Measurements from ENCODE around the gene GM2A. TPM values are rescaled to one million over a fixed set of nuclear protein-coding genes. Genes with fewer than 3 reads are reported as not detected.

The GM2A gene
- total and polyA plus RNA-seq, 12 donors, result 15.5 to 81.3 (median 53.9) TPM

GRCh38 chr5:151240924-151241635 is 11.9 kb upstream of the GM2A start:
- intact Hi-C loops (cut with DNase I), result loop anchor here in 1 of 2 donors (5.0 kb wide), 1 partner anchor 64 kb away; no protein-coding TSS in a partner anchor
- no peaks in the 10 kb centered on the region for H3K9me3 ChIP-seq (replicated peaks in 1 of 3)
- 43 to 94% (median 87%) methylated on average over 1 to 2 of the region's 2 CpGs for WGBS, 4 donors

GRCh38 chr5:151243127-151243526 is 9.9 kb upstream of the GM2A start:
- Histone ChIP-seq H3K4me1 (replicated peaks in 1 of 2) (no peaks in the 10 kb centered on the region), H3K27ac (no peak overlapping the region), H3K4me3 (no peak overlapping the region), H3K36me3 (replicated peaks in 1 of 2) (no peaks in the 10 kb centered on the region), H3K27me3 (no peaks in the 10 kb centered on the region), H3K9me3 (replicated peaks in 1 of 3) (no peaks in the 10 kb centered on the region)
- intact Hi-C loops (cut with DNase I), result loop anchor here in 1 of 2 donors (5.0 kb wide), 1 partner anchor 66 kb away; no protein-coding TSS in a partner anchor
- no peak for DNase-seq
- no peak for TF ChIP-seq CTCF (IDR thresholded peaks at IDR 0.05)
- no peak for TF ChIP-seq POLR2A (IDR thresholded peaks at IDR 0.05)
- 87 to 97% (median 91%) methylated on average over 4 of the region's 4 CpGs for WGBS, 4 donors

More at GRCh38 chr5:151240924-151241635, 11.9 kb upstream of the GM2A start:
- TF ChIP-seq POLR2A (IDR thresholded peaks at IDR 0.05), result no peak
- no peak for TF ChIP-seq CTCF (IDR thresholded peaks at IDR 0.05)
- no peak for DNase-seq
- H3K4me1 ChIP-seq (replicated peaks in 1 of 2), result no peaks in the 10 kb centered on the region
- no peak overlapping the region for H3K4me3 ChIP-seq
- H3K36me3 ChIP-seq (replicated peaks in 1 of 2), result no peaks in the 10 kb centered on the region
- no peaks in the 10 kb centered on the region for H3K27me3 ChIP-seq
- no peak overlapping the region for H3K27ac ChIP-seq

GRCh38 chr5:151243564-151243963 is 9.4 kb upstream of the GM2A start:
- Histone ChIP-seq H3K9me3 (replicated peaks in 1 of 3) (no peaks in the 10 kb centered on the region), H3K27me3 (no peaks in the 10 kb centered on the region), H3K27ac (no peak overlapping the region), H3K36me3 (replicated peaks in 1 of 2) (no peaks in the 10 kb centered on the region), H3K4me3 (no peak overlapping the region), H3K4me1 (replicated peaks in 1 of 2) (no peaks in the 10 kb centered on the region)
- TF ChIP-seq POLR2A (IDR thresholded peaks at IDR 0.05) (no peak), CTCF (IDR thresholded peaks at IDR 0.05) (no peak)
- intact Hi-C loops (cut with DNase I), result loop anchor here in 1 of 2 donors (5.0 kb wide), 1 partner anchor 66 kb away; no protein-coding TSS in a partner anchor
- 87 to 95% (median 92%) methylated on average over 4 of the region's 4 CpGs for WGBS, 4 donors
- DNase-seq, result no peak

GRCh38 chr5:151244206-151244605 is 8.8 kb upstream of the GM2A start:
- intact Hi-C loops (cut with DNase I), result loop anchor here in 1 of 2 donors (5.0 kb wide), 1 partner anchor 67 kb away; no protein-coding TSS in a partner anchor
- no peak for DNase-seq
- Histone ChIP-seq H3K4me3 (no peak overlapping the region), H3K4me1 (replicated peaks in 1 of 2) (no peaks in the 10 kb centered on the region), H3K27me3 (no peaks in the 10 kb centered on the region), H3K27ac (no peak overlapping the region), H3K36me3 (replicated peaks in 1 of 2) (no peaks in the 10 kb centered on the region), H3K9me3 (replicated peaks in 1 of 3) (no peaks in the 10 kb centered on the region)
- TF ChIP-seq CTCF (IDR thresholded peaks at IDR 0.05) (no peak), POLR2A (IDR thresholded peaks at IDR 0.05) (no peak)
- WGBS, 4 donors, result 80 to 92% (median 83%) methylated on average over 1 to 3 of the region's 3 CpGs; no CpG with 5 or more reads in 1 of the 4 donors
